Stimulated activated CD4-positive, alpha-beta T cell treated with anti-CD3 and anti-CD28 coated beads, TNF-alpha, amount 100 ng/mL, for 48 hours (primary cell): ENCODE results near the gene MAGEA11.
"Not testable (repeated sequence)": the region's sequence is repeated elsewhere in the genome, so short reads cannot be mapped to it uniquely, and the experiment has no call there.

Experiments used
- DNase-seq, 3 donors: peaks; one replicate each; pipeline ENCODE4 v3.0.0-alpha.2; 2020; ENCODE audit warnings: low read depth in 3 of 3

The MAGEA11 gene, protein sequence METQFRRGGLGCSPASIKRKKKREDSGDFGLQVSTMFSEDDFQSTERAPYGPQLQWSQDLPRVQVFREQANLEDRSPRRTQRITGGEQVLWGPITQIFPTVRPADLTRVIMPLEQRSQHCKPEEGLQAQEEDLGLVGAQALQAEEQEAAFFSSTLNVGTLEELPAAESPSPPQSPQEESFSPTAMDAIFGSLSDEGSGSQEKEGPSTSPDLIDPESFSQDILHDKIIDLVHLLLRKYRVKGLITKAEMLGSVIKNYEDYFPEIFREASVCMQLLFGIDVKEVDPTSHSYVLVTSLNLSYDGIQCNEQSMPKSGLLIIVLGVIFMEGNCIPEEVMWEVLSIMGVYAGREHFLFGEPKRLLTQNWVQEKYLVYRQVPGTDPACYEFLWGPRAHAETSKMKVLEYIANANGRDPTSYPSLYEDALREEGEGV

DNA sequence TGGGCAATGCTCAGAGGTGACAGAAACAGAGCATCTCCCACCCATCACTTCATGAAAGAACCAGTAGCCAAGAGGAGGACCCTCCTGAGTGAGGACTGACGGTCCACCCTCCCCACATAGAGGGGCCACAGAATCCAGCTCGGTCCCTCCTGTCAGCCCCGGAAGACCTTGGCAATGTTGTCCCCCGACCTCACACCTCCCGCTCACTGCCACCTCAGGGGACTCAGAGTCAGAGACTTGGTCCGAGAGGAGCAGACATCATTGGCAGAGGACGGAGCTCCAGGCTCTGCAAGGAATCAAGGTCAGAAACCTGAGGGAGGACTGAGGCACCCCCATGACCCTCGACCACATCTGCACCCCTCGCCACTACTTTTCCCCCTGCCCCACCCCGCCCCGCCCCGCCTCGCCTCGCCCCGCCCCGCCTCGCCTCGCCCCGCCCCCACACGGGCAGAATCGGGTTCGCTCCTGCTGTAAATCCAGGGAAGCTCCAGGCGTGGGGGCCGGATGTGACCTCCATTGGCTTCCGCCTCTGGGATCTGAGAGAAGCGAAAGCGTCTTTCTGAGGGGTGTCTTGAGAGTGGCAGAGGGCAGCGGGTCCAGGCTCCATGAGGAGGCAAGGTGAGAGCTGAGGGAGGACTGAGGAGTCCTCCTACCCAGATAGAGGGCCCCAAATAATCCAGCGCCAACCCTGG lies at the start of gene MAGEA11:
TSS of gene MAGEA11 (plus strand) at position 516 of the 692 bp plus-strand sequence. CDS start 1,100 bp downstream, outside the sequence.
- DNase-seq, result no peak

DNA sequence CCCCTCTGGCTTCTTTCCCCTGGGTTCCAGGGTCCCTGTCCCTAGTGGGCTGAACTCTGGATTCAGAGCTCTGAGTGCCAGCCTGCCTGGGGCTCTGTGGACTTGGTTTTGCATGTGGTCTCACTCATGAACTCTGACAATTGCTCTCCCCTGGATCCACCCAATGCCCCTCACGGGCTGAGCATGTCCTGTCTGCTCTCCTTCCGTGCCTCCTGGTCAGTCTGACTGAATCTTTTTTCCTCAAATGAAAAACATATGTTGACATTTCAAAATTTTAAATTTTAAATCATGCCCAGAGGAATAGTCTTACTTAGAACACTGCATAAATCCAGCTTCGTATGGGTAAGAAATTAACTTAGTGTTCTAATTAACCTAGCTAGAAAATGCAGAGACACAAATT lies 36.8 kb upstream of the MAGEA11 start:
- not testable (repeated sequence) for DNase-seq

DNA sequence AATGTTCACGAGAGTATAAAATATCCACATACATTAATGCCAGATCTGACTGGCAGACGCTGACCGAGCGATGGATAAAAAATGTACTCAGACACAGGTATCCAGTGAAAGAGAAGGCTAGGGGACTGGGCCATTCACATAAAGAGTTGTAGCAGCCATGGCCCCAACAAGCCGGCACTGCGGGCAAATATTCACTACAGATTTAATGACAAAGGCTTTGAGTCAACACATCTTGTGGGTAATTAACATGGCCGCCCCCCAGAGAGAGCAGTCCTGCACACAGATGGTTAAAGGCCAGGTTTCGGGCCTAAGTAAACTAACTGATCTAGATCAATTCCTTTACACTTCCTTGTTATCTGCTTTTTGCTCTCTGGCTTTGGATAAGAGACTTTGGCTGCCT lies 36.3 kb upstream of the MAGEA11 start:
- not testable (repeated sequence) for DNase-seq

DNA sequence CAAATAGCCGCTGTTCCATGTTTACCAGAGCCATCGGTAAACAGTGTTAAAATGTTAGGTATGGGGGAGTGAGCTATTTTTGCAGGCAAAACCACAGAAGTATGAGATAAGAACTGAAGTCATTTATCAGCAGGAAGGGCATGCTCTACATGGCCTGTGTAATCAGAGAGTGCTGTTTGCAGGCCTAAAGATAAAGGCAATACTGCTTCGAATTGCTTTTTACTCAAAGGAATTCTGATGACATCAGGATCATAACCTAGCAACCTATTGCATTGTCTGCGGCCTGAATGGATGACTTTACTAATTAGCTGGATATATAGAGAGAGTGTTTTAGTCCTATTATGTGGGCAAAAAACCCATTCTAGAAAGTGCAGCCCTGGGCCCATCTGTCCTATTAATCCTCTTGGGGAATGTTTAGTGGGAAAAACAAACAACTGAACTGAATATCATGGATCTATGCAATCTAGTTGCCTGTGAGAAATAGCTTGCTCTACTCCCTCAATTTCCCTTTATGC lies 32.6 kb upstream of the MAGEA11 start:
- not testable (repeated sequence) for DNase-seq

DNA sequence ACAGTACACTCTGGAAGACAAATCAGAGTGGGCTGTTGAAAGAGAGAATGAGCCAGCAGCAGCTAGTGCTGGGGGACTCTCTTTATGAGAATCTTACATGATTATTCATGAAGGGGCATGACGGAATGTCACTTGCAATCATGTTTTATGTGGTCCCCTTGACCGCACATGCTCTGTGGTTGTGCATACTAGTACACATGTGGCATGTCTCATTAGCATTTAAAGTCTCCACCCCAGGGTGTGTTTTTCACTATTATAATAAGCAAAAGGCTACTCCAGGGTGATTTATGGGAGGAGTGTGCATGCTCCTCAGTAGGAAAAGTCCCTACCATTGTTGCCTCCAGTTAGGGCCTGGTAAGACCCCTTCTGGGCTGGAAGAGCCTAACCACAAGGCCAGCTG lies 30.7 kb upstream of the MAGEA11 start:
- no peak for DNase-seq

DNA sequence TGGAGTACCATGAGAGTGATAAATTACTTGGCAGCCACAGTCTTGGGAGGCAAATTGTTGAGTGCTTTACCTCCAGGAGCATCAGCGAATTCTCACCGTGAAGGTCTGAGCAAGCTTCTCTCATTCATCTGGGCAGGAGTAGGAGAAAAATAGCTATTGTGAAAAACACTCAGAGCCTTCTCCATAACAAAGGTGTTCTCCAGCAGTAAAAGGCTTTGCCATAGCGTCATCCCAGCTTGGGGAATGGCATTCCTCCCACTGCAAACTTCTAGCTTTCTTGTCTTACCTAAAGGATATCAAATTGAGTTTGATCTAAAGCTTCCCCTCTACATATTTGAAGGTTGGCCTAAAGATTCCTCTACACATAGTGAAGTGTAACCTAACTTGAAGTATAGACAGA lies 29.8 kb upstream of the MAGEA11 start:
- DNase-seq, result no peak

DNA sequence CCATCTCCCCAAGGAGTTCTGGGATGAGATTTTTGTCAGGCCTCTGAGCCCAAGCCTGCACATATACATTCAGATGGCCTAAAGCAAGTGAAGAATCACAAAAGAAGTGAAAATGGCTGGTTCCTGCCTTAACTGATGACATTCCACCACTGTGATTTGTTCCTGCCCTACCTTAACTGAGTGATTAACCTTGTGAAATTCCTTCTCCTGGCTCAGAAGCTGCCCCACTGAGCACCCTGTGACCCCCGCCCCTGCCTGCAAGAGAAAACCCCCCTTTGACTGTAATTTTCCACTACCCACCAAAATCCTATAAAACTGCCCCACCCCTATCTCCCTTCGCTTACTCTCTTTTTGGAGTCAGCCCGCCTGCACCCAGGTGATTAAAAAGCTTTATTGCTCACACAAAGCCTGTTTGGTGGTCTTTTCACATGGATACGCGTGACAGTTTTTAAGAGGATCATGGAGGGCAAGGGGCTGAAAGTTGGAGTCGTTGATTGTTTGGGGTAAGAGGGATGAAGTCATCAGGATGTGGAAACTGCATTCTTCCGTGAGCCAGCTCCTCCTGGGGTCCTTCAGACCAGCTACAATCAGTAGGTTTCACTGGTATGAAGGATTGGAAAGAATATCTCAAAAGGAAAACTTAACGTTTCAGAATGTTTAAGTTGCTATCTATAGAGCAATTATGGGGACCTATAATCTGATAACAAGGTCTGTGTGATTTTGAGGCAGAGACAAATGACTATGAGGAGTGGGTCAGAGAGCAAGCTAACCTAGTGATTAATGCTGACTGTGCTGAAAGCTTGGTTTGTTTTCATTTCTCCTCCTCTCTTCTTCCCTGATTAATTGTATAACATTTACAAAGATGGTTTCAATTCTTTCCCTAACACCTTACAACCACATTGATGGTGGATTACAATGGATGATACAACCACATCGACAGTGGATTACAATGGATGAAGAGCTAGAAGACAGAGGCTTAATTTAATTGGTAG lies 28.6 kb upstream of the MAGEA11 start:
- no peak for DNase-seq

DNA sequence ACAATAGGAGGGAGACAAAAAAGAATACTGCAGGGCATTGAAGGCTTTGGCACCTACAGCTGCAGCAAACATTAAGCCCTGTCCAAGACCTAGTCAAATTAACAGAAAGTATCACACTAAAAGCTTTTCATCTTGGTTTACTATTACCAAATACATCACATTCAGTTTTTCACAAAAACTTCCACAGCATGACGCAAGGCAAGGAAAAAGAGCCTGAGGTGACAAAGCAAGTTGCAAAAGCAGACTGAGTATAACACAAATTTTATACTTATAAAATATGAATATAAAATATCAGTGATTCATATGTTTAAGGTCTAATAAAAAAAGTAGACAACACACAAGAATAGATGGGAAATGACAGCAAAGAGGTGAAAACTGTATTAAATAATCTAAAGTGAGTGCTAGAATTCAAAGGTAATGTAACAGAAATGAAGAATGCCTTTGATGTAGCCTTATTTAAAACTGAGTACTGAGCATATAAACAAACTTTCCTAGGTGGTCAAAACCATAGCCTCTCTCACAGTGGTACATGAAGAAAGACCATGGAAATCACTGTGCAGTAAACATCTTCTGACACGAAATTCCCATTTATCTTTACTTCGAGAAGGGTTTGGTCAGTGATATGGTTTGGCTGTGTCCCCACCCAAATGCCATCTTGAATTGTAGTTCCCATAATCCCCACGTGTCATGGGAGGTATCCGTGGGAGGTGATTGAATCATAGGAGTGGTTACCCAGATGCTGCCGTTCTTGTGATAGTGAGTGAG lies 27.7 kb upstream of the MAGEA11 start:
- no peak for DNase-seq

DNA sequence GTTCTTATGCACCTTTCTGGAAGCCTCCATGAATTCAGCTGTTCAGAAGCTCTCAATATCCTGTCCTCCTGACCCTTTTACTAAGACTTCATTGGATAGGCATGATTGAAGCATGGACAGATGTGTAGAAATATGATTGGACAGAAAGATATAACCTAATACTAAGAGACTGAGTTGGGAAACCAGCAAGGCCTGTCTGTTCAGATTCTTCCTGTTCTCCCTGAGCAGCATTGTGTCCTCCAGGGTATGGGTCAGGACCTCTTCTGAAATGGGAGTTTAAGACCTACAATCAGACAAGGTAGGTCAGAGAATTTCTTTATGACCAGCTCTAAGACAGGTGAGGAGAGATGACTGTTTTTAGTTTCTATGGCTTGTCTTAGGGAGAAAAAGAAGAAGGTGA lies 23.9 kb upstream of the MAGEA11 start:
- DNase-seq, result no peak

DNA sequence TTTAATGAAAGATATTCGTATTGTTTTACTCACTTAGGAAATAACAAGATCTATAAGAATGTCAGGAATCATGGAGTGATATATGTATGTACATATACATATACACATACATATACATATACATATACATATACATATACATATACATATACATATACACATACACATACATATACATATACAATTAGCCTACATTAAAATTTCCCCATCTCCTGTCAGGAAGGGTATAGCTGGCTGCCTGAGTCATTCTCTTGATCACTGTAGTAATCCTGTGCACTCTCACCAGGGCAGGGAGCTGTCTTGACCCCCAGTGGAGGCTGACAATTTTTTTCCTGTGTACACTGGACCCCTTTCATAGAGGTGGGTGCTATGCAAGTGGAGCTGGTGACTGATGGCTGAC lies 23.3 kb upstream of the MAGEA11 start:
- DNase-seq, result no peak

DNA sequence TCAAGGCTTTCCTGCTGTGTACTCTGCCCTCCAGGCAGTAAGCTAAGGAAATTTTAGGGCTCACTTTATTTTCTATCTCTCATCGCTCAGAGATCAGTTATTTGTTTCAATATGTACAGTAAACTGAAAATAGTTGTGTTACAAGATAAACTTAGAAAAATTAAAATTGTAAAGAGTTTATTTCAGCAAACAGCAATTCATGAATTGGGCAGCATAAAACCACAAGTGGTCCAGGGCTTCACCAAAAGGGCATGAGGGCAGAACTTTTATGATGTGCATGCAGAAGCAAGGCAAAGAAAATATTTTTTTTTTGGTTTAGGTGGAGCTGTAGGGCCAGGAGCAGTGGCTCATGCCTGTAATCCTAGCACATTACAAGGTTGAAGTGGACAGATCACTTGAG lies 20.1 kb upstream of the MAGEA11 start:
- no peak for DNase-seq

DNA sequence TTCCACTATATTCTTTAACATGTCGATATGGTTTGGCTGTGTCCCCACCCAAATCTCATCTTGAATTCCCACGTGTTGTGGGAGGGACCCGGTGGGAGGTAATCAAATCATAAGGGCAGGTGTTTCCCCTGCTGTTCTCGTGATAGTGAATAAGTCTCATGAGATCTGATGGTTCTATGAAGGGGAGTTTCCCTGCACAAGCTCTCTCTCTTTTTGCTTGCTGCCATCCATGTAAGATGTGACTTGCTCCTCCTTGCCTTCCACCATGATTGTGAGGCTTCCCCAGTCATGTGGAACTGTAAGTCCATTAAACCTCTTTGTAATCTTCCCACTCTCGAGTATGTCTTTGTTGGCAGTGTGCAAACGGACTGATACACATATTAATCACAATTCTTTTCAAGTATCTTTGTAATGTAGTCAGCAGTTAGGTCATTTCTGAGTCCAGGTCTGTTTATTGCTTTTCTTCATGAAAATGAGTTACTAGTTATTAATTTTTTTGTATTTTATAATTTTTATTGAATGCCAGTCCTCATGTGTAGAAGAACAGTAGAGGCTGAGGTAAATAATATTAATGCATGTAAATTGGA lies 19.1 kb upstream of the MAGEA11 start:
- DNase-seq, result not testable (repeated sequence)

DNA sequence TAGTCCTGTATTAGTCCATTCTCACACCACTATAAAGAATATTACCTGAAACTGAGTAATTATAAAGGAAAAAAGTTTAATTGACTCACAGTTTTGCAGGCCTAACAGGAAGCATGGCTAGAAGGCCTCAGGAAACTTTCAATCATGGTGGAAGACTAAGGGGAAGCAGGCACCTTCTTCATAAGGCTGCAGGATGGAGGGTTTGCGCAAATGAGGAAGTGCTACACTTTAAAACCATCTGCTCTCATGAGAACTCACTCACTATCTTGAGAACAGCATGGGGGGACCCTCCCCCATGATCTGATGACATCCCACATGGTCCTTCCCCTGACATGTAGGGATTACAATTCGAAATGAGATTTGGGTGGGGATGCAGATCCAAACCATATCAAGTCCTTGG lies 12.1 kb upstream of the MAGEA11 start:
- DNase-seq, result no peak

DNA sequence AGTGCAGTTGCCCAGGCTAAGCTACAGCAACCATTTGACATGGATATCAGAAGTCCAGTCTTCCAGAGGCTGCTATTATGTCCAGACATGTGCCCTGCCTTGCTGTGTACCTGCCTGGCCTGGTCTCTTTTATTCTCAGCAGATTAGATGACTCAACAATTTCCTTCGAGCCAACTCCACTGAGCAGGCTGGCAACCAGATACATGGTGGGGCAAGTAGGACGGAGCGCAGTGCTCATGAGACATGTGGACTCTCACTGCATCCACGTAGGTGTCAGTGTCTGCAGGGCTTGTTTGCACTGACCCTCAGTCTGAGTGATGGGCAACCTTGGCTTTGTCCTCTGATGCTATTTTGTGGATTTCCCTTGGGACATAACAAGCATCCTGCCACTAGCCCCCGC lies 7.2 kb upstream of the MAGEA11 start:
- no peak for DNase-seq

DNA sequence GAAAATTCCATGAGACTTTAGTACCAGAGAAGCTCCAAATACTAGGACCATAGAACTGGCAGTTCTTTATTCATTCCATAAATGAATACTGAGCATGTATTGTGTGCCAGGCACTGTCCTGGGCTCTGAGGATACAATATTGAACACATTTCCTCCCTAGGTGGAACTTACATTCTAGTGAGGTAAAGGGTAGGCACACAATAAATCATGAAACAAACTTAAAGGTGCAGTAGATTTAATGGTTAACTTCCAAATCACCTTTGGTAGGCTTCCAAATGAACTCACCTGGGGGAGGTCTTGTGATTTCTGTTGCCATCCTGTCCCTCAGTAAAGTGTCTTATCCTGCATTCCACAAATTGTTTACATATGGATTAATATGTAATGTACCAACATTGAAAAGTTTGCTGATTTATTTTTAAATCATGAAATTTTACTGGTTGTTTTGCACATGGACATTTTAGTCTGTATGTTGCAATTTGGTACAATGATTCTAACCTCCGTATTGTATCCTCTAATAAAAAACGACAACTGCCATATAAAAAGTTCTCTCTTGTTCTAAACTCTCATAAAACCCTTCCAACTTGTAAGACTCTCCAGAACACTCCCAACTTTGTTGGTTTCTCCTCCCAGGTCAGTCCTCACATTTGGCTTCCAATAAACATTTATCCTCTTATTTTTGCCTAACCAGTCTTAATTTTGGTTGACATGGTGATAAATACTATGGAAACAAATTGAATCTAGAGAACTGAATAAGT lies 4.5 kb upstream of the MAGEA11 start:
- DNase-seq, result no peak

DNA sequence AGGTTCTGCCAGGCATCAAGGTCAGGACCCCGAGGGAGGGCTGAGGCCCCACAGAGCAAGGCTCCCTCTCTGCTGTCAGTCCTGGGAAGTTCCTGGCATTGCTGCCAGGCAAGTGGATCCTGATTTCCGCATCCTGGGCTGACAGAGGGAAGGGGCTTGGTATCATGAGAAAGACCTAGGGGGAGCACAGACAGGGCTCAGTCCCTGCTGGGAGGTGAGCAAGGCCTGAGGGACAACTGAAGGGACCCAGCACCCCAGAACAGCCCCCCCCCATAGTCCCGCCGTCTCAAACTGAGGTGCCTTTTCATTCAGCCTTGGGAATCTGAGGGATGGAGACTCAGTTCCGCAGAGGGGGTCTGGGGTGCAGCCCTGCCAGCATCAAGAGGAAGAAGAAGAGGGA lies 971 bp downstream of the MAGEA11 start:
- DNase-seq, result no peak

DNA sequence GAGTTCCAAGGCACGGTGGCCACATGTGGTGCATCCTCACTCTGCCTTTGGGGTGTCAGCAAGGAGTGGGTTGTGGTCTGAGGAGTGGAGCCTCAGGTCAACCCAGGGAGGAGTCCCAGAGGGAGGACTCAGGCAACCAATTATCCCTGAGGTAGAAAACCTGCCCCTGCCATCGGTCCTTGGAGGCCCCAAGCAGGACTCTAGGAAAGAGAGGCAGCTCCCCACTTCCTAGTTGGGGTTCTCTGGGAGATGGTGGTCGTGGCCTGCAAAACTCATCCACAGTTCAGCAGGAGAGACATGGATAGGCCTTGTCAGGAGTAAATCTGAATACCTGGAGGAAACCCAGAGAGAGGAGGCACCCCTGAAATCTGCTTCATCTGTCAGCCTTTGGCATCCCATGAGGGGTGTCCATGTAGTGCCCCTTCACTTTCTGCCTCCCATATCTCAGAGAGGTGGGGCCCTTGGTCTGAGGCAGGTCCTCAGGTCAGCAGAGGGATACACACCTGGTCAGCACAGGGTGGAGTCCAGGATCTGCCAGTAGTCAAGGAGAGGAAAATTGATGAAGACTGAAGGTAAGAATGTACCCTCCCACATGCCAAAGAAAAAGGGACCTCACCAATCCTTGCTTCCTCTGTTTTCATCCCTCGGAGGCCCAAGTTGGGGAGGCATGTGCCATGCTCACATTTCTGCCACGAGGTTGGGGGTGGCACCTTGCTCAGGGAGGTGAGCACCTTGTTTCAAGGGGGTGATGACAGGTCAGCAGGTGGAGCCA lies 1.6 kb downstream of the MAGEA11 start:
- no peak for DNase-seq

DNA sequence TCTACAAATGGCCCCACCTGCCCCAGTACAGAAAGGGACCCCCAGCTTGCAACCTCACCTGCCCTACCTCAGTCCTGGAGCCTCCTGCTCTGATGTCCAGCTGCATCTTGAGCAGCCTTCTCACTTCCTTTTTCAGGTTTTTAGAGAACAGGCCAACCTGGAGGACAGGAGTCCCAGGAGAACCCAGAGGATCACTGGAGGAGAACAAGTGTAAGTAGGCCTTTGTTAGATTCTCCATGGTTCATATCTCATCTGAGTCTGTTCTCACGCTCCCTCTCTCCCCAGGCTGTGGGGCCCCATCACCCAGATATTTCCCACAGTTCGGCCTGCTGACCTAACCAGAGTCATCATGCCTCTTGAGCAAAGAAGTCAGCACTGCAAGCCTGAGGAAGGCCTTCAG lies 3.6 kb downstream of the MAGEA11 start:
- DNase-seq, result no peak

DNA sequence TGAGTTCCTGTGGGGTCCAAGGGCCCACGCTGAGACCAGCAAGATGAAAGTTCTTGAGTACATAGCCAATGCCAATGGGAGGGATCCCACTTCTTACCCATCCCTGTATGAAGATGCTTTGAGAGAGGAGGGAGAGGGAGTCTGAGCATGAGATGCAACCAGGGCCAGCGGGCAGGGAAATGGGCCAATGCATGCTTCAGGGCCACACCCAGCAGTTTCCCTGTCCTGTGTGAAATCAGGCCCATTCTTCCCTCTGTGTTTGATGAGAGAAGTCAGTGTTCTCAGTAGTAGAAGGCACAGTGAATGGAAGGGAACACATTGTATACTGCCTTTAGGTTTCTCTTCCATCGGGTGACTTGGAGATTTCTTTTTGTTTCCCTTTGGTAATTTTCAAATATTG lies 4.8 kb downstream of the MAGEA11 start:
- DNase-seq, result no peak
